CD14-positive monocyte (primary cell): ENCODE measurements around the gene MAPRE3. TPM values are rescaled to one million over a fixed set of nuclear protein-coding genes. Genes with fewer than 3 reads are reported as not detected.

Experiments
- DNase-seq, 3 donors: peaks; one replicate each; pipeline ENCODE4 v3.0.0-alpha.2; 2011 to 2022
- H2AFZ ChIP-seq: 2 replicates; pipeline ENCODE4 v1.6.0; 2012; ENCODE audit warnings: mild to moderate bottlenecking, low read depth, low read length, inconsistent platforms; ENCODE audit not compliant: insufficient read depth, poor library complexity, severe bottlenecking
- H3K27ac ChIP-seq, 2 donors: 1 replicate in 1 of 2; 2 replicates in 1 of 2; pipeline ENCODE4 v1.5.1; 2012 to 2013; ENCODE audit warnings: low read length in 2 of 2, control low read depth in 1 of 2, inconsistent platforms in 1 of 2, low read depth in 1 of 2, mild to moderate bottlenecking in 1 of 2
- H3K27me3 ChIP-seq, 2 donors: one replicate each; pipeline versions ENCODE4 v1.6.0 to v1.6.1; 2011 to 2013; ENCODE audit warnings: low read length in 2 of 2; ENCODE audit not compliant: control insufficient read depth in 2 of 2, insufficient read depth in 2 of 2
- H3K36me3 ChIP-seq, 2 donors: replicated peaks in 1 of 2; 1 replicate in 1 of 2; 2 replicates in 1 of 2; pipeline versions ENCODE4 v1.5.1 to v1.6.1; 2012 to 2013; ENCODE audit warnings: low read length in 2 of 2, control low read depth in 1 of 2, inconsistent platforms in 1 of 2, mild to moderate bottlenecking in 1 of 2; ENCODE audit not compliant: insufficient read depth in 2 of 2, control insufficient read depth in 1 of 2
- H3K4me1 ChIP-seq, 2 donors: 1 replicate in 1 of 2; 2 replicates in 1 of 2; pipeline versions ENCODE4 v1.5.1 to v1.6.1; 2012 to 2013; ENCODE audit warnings: low read length in 2 of 2, control low read depth in 1 of 2, inconsistent platforms in 1 of 2, mild to moderate bottlenecking in 1 of 2, moderate library complexity in 1 of 2; ENCODE audit not compliant: insufficient read depth in 2 of 2, control insufficient read depth in 1 of 2
- H3K4me2 ChIP-seq: replicated peaks from 2 replicates; pipeline ENCODE3; 2012; ENCODE audit warnings: low read length, moderate library complexity, mild to moderate bottlenecking; ENCODE audit not compliant: poor library complexity, severe bottlenecking; ENCODE audit errors: extremely low read depth
- H3K4me3 ChIP-seq, 3 experiments: fragments of 200-600 bp in 1 of 3; sonication (generic) in 1 of 3; replicated peaks in 1 of 3; 1 replicate in 2 of 3; 2 replicates in 1 of 3; pipeline ENCODE4 v1.5.1; 2011 to 2013; ENCODE audit warnings: low read length in 3 of 3, mild to moderate bottlenecking in 3 of 3, control low read depth in 2 of 3, low read depth in 2 of 3, inconsistent platforms in 1 of 3, moderate library complexity in 1 of 3
- H3K79me2 ChIP-seq: 2 replicates; pipeline ENCODE4 v1.6.0; 2012; ENCODE audit warnings: mild to moderate bottlenecking, control low read depth, inconsistent platforms, low read length, moderate library complexity; ENCODE audit not compliant: insufficient read depth
- H3K9ac ChIP-seq: 2 replicates; pipeline ENCODE4 v1.6.0; 2017; ENCODE audit warnings: low read length, mild to moderate bottlenecking; ENCODE audit not compliant: insufficient read depth, poor library complexity, severe bottlenecking
- H3K9me3 ChIP-seq, 2 donors: replicated peaks in 1 of 2; 1 replicate in 1 of 2; 2 replicates in 1 of 2; pipeline versions ENCODE4 v1.5.1 to v1.6.1; 2012 to 2013; ENCODE audit warnings: low read length in 2 of 2, control low read depth in 1 of 2; ENCODE audit not compliant: control insufficient read depth in 1 of 2, insufficient read depth in 1 of 2
- H4K20me1 ChIP-seq: 2 replicates; pipeline ENCODE4 v1.6.0; 2012; ENCODE audit warnings: mild to moderate bottlenecking, low read length, control low read depth, moderate library complexity; ENCODE audit not compliant: insufficient read depth
- H3K27ac Mint-ChIP-seq, 7 donors: one replicate each; pipeline ENCODE4 v1.8.0; 2020; ENCODE audit warnings: mild to moderate bottlenecking in 7 of 7, mixed read lengths in 7 of 7, moderate library complexity in 6 of 7, inconsistent platforms in 2 of 7
- H3K27me3 Mint-ChIP-seq, 3 donors: one replicate each; pipeline ENCODE4 v1.8.0; 2021 to 2022; ENCODE audit warnings: low read depth in 3 of 3, mild to moderate bottlenecking in 3 of 3, mixed read lengths in 3 of 3, moderate library complexity in 3 of 3, inconsistent platforms in 1 of 3
- H3K36me3 Mint-ChIP-seq, 2 donors: one replicate each; pipeline ENCODE4 v1.8.0; 2020; ENCODE audit warnings: mixed read lengths in 2 of 2, inconsistent platforms in 1 of 2, mild to moderate bottlenecking in 1 of 2
- H3K4me1 Mint-ChIP-seq: one replicate; pipeline ENCODE4 v1.8.0; 2020; ENCODE audit warnings: mild to moderate bottlenecking, mixed read lengths
- H3K4me3 Mint-ChIP-seq, 2 donors: one replicate each; pipeline ENCODE4 v1.8.0; 2020; ENCODE audit warnings: mild to moderate bottlenecking in 2 of 2, mixed read lengths in 2 of 2, moderate library complexity in 1 of 2
- H3K9me3 Mint-ChIP-seq, 7 donors: one replicate each; pipeline ENCODE4 v1.8.0; 2020 to 2022; ENCODE audit warnings: mixed read lengths in 7 of 7, mild to moderate bottlenecking in 6 of 7, moderate library complexity in 6 of 7, inconsistent platforms in 2 of 7
- CTCF ChIP-seq: fragments of 200-600 bp; IDR thresholded peaks from one replicate; pipeline ENCODE4 v1.8.0; 2022; ENCODE audit warnings: antibody characterized with exemption, mild to moderate bottlenecking
- WGBS: methylation state at CpG from one replicate; pipeline ENCODE4 v1.1.5; 2013; ENCODE audit warnings: missing lambda C conversion rate; ENCODE audit not compliant: insufficient coverage; 5-methylcytosine and 5-hydroxymethylcytosine counted together
- intact Hi-C, 2 donors: fragments of 100-400 bp; cut with micrococcal nuclease; formaldehyde crosslinking; loops; one replicate each; pipeline versions ENCODE4 v1.15.0 to v1.15.1; 2023
- polyA minus RNA-seq: library from RNA; depleted of rRNA, polyadenylated mRNA; stranded (reverse); fragments of >200 nt; gene quantifications from 2 replicates; pipeline ENCODE4 v1.2.3, GENCODE V29; 2012
- polyA plus RNA-seq, 3 donors: library from polyadenylated mRNA; depleted of rRNA in 1 of 3; unstranded in 2 of 3; stranded (reverse) in 1 of 3; fragments of 300-500 nt in 2 of 3; fragments of >200 nt in 1 of 3; fragmentation: Illumina TruSeq in 2 of 3; gene quantifications; 1 replicate in 2 of 3; 2 replicates in 1 of 3; pipeline ENCODE4 v1.2.3, GENCODE V29; 2012 to 2021
- total RNA-seq, 12 experiments: library from RNA in 1 of 12; stranded (reverse) in 1 of 12; fragments of 120-200 nt in 1 of 12; gene quantifications; one replicate each; pipeline ENCODE4 v1.2.4 and lab custom pipeline; 2013 to 2026; ENCODE audit warnings: mixed read lengths in 6 of 12, inconsistent platforms in 1 of 12

The MAPRE3 gene
- total RNA-seq (2013) = 2.9 TPM
- 10 to 100 TPM in 1 of 3 donors, 1 to 10 TPM in 2; 2.4 to 14.4 (median 3.5) TPM for polyA plus RNA-seq
- 1.5 and 2.1 TPM in 2 replicates for polyA minus RNA-seq
- total RNA-seq (lab: John Stamatoyannopoulos, UW) = 0.58 to 5.0 (median 2.3) reads per million in 11 experiments

GRCh38 chr2:26970244-26970927, at the start of gene MAPRE3:
TSS of gene MAPRE3 (plus strand) at chr2:26970637. CDS start at chr2:27022219, 51,582 bp downstream.
- H3K27me3 ChIP-seq = peaks cover 0 to 13% of the 10 kb centered on the region in 2 donors
- peak within 1 kb of the TSS; percentile 84 to 99 for H3K4me3 Mint-ChIP-seq
- peak within 1 kb of the TSS; percentile 65 for H3K9ac ChIP-seq
- H3K9me3 ChIP-seq = no peaks in the 10 kb centered on the region
- H3K36me3 Mint-ChIP-seq = no peaks in the 10 kb centered on the region
- no peaks in the 10 kb centered on the region for H3K79me2 ChIP-seq
- H3K27ac ChIP-seq = peak within 1 kb of the TSS; percentile 6 to 56
- peaks cover 0 to 2% (median 0%) of the 10 kb centered on the region in 7 donors for H3K9me3 Mint-ChIP-seq
- no peaks in the 10 kb centered on the region for H4K20me1 ChIP-seq
- H3K4me1 Mint-ChIP-seq = peaks cover 23% of the 10 kb centered on the region
- WGBS = 0% methylated on average over 50 of the region's 69 CpGs
- TF ChIP-seq CTCF = no peak
- peak; percentile 58 to 71 (median 70) for DNase-seq
- no peaks in the 10 kb centered on the region for H3K36me3 ChIP-seq
- H3K27me3 Mint-ChIP-seq = peaks cover 10 to 34% (median 34%) of the 10 kb centered on the region in 3 donors
- peaks cover 10 to 18% of the 10 kb centered on the region in 2 donors for H3K4me1 ChIP-seq
- intact Hi-C loops = no loop called here
- peak within 1 kb of the TSS; percentile 78 to 90 (median 84) for H3K27ac Mint-ChIP-seq
- peak within 1 kb of the TSS; percentile 94 for H2AFZ ChIP-seq
- H3K4me2 ChIP-seq = peak within 1 kb of the TSS; percentile 78
- peak within 1 kb of the TSS; percentile 54 to 84 (median 76) for H3K4me3 ChIP-seq

DNA sequence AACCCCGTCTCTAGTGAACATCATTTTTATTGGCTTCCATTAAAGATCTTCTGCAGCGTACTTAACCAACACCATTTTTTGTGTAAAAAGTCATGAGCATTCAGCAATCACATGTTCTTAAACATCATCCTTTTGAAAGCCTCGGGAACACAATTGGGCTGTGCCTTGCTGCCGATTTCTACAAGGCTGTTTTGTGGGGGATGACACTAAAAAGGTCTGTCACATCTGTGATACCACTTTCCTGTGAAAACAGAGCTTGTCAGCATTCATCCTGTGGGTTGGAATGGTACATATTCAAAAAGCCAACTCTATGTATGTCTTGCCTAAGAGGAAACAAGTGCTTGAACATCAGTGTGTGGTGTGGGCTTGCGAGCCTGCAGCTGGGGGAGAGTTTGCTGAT, 49.1 kb upstream of the MAPRE3 start:
- H3K4me1 ChIP-seq = peaks cover 0 to 5% of the 10 kb centered on the region in 2 donors
- Mint-ChIP-seq H3K27ac (no peak overlapping the region), H3K36me3 (no peaks in the 10 kb centered on the region), H3K4me1 (peaks cover 8% of the 10 kb centered on the region), H3K27me3 (peaks cover 0 to 10% (median 6%) of the 10 kb centered on the region in 3 donors), H3K4me3 (no peak overlapping the region), H3K9me3 (peaks cover 0 to 3% (median 0%) of the 10 kb centered on the region in 7 donors)
- H3K4me2 ChIP-seq = no peak overlapping the region
- no peak overlapping the region for H3K27ac ChIP-seq
- H3K27me3 ChIP-seq = no peaks in the 10 kb centered on the region
- no peak overlapping the region for H3K9ac ChIP-seq
- H3K4me3 ChIP-seq = no peak overlapping the region
- H2AFZ ChIP-seq = no peak overlapping the region
- no peaks in the 10 kb centered on the region for H3K79me2 ChIP-seq
- H3K9me3 ChIP-seq = no peaks in the 10 kb centered on the region
- no peak for TF ChIP-seq CTCF
- DNase-seq = no peak
- intact Hi-C loops = no loop called here
- no peaks in the 10 kb centered on the region for H4K20me1 ChIP-seq
- H3K36me3 ChIP-seq = no peaks in the 10 kb centered on the region
- WGBS = 62% methylated on average over 3 of the region's 5 CpGs
